ENCODE measurements around the gene MORC3.
"Not testable (repeated sequence)": the region's sequence is repeated elsewhere in the genome, so short reads cannot be mapped to it uniquely, and the experiment has no call there.

Gene MORC3

DNA sequence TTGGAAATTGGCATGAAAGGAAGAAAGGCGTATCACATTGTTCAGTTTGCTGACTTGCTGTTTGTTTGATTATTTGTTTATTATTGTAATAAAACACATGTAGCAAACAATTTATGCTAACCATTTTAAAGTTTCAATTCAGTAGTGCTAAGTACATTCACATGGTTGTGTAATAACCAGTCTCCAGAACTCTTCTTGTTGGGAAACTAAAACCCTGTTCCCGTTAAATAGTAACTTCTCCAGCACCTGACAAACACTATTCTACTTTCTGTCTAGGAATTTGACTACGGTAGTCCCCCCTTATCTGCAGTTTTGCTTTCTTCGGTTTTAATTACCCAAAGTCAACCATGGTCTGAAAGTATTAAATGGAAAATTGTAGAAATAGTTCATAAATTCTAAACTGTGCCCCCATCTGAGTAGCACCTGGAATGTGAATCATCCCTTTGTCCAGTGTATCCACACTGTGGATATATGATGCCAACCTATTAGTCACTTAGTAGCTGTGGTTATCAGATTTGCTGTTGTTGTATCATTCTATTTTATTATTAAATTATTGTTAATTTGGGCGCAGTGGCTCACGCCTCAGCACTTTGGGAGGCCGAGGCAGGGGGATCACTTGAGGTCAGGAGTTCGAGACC is 5.5 kb downstream of the MORC3 start:
- no peak for DNase-seq

DNA sequence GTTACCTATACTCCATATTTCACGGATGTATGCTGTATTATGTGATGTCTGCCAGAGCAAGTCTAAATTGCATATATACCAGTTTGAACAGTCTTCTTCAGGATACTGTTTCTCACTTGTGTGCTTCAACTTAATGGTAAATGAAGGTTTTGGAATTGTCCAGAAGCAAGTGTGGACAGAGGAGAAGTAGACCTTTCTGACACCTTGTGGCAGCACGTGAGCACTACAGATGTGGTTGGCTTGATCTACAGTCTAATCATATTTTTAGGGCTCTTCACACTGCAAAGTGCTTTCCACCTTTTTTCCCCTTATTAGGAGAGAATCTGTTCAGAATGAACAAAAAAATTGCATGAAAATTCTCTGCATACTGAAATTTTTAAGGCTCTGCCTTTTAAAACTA is 10.9 kb downstream of the MORC3 start:
- peak; percentile 78 for DNase-seq

DNA sequence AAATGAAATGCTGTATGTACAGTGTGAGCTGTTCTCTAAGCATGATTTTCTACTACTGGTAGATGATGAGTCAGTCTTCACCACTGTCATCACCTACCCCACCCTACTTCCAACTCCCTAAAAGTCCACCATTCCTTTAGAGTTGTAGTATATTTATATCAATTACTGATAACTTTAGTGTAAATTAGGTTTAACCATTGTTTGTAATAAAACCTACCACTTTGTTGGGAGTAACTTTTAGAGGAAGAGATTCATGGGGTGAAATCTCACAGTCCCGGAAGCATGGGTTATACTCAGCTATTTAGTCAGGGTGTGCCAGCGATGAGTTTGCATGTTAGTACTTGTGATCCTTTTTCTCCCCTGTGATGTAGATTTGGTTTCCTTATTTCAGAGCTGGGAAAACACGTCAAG is 17.1 kb downstream of the MORC3 start:
- no peak for DNase-seq

DNA sequence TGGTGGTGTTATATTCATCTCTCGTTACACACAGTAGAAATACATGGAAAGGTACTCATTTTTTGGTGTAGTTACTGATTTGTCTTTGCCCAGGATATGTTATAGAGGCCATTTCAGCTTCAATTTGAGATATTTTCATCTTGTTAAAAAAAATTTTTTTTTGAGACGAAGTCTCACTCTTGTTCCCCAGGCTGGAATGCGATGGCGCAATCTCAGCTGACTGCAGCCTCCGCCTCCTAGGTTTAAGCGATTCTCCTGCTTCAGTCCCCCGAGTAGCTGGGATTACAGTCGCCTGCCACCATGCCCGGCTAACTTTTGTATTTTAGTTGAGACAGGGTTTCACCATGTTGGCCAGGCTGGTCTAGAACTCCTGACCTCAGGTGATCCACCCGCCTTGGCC is 19.0 kb downstream of the MORC3 start:
- no peak for DNase-seq

DNA sequence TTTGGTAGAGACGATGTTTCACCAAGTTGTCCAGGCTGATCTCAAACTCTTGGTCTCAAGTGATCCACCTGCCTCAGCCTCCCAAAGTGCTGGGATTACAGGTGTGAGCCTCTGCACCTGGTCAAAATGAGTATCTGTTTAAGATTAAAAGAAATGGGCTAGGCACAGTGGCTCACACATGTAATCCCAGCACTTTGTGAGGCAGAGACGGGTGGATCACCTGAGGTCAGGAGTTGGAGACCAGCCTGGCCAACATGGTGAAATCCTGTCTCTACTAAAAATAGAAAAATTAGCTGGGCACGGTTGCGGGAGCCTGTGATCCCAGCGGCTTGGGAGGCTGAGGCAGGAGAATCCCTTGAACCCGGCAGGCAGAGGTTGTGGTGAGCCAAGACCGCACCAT is 22.6 kb downstream of the MORC3 start:
- not testable (repeated sequence) for DNase-seq

DNA sequence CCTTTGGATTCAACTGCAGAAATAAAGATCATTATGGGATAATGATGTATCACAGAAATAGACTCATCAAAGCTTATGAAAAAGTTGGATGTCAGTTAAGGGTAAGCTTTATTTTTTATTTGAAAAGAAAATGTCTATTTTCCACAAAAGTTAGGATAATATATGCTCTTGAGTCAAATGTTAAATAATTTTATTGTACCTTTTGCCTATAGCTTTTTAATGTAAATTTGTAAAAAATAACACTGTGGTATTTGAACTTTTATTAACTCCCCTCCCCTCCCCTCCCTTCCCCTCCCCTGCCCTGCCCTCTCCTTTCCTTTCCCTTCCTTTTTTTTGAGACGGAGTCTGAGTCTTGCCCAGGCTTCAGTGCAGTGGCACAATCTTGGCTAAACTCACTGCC is 24.9 kb downstream of the MORC3 start:
- no peak for DNase-seq

DNA sequence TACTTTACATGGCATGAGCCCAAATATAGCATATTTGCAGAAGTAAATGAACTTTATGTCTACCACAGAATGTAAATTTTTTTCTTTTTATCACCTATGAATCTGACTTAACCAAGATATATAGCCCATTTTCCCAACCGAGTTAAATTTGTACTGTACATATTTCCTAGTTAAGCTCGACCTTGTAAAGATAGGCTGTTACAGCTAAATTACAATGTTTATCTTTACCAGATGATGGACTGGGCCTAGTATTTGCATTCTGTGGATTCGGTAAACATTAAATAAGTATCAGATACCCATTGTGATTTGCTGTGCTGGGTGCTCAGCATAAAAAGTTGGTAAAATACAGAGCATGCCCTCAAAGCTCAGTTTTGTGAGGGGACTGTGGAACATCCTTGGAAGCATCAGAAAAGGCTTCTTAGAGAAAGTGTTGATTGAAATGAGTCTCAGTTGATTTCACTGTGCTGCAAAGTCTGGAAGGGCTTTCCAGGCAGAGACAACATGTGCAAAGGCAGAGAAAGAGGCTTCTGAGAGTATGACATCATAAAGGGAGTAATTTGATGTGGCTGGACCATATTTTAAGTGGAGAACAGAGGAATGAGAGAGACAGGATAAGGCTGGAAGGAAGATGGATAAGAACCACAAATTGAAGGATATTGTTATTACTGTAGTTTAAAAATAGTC is 27.4 kb downstream of the MORC3 start:
- DNase-seq = no peak

DNA sequence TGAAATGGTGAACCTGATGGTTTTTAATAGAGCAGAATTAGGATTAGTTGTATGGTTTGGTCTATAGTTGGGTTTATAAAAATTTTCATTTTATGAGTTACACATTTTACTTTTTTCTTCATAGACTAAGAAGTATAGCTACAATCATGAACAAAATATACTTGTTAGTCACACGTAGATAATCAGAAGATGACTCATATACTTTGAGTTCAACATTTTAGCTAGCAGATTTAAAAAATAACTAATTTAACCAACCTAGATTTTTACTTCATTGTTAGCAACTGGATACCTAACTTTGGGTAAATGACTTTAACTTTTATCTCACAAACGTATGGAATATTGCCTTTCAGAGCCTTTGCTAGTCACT is 27.9 kb downstream of the MORC3 start:
- DNase-seq = no peak

DNA sequence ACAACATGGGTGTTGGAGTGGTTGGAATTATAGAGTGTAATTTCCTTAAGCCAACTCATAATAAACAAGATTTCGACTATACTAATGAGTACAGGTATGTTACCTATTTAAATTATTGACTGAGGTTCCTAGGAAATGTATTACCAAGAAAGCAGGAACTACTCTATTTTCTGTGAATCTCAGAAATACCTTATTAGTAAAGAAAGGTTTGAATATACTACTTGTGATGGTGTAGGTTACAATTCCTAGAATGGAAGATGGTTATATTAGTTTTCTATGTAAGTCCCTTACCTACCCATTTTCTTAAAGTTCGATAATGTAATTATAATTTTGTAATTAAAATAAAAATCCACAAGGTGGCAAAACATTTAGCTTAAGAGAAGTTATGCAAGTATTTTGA is 29.3 kb downstream of the MORC3 start:
- no peak for DNase-seq

DNA sequence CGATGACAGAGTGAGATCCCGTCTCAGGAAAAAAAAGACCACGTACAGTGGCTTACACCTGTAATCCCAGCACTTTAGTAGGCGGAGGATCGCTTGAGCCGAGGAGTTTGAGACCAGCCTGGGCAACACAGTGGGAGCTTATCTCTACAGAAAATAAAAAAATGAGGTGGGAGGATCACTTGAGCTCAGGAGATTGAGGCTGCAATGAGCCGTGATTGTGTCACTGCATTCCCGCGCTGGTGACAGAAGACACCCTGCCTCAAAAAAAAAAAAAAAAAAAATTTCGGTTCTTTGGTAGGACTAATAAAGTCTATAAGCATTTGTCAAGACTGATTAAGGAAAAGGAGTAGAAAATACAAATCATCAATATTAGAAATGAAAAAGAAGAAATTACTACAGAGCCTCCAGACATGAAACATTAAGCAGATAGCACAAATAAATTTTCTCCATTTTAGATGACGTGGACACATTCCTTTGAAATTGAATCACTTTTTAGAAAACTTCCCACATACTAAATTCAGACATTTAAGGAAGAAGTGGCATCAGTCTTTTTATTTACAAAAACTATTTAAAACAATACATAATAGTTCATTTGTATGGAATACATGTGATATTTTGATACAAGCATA is 30.4 kb downstream of the MORC3 start:
- DNase-seq = no peak

DNA sequence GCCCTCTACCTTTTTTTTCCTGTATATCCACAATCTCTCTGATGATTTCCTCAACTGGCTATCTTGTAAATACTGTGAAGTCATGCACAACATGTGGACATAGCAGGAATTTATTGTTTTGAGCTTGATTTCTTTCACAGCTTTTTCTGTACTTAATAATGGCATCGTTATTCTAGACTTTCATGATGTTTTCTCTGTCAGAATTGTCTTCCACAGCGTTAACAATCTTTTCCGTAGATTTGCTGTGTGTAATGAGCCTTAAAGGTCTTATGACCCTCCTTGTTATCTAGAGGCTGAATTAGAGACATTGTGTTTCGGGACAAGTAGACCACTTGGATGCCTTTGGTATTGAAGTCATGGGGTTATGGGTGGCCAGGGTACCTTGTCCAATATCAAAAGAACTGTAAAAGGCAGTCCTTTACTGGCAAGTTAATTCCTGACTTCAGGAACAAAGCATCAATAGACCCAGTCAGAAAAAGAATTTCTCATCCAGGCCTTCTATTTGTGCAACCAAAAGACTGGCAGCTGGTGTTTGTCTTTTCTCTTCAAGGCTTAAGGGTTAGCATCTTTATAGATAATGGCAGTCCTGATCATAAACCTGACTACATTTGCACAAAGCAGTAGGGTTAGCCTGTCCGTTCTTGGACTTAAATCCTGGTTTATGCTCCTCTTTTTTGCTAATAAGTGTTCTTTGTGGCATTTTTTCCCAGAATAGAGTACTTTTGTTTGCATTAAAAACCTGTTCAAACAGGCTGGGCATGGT is 35.1 kb downstream of the MORC3 start:
- DNase-seq = no peak

DNA sequence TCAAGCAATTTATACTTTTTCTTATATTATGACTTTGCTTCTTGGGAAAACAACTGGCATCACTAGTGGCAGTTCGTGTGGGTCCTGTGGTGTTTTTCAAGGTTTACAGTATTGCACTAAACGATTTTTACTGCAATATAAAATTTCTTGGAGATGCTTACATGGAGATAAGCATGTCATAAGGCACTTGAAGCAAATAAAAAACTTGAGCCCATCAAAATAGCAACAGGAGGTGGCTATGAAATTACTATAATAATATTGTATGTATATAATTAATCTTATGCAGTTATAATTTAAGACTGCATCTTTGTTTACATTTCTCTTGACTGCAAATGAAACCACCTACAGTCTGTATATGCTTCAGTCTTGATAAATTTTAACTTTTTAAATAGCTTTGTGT is 35.9 kb downstream of the MORC3 start:
- no peak for DNase-seq

DNA sequence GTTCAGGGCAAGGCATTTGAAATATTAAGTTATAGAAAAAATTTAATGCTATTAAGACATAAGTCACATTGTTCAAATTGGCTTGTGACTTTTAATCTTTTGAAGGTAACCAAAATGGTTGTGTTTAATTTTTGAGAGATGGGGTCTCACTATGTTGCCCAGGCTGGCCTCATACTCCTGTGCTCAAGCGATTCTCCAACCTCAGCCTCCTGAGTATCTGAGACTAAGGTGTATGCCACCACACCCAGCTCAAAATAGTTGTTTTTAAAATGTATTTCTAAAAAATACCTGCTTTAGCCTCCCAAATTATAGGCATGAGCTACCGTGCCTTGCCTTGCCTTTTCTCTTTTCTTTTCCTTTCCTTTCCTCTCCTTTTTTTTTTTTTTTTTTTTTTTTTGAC is 39.2 kb downstream of the MORC3 start:
- no peak for DNase-seq

DNA sequence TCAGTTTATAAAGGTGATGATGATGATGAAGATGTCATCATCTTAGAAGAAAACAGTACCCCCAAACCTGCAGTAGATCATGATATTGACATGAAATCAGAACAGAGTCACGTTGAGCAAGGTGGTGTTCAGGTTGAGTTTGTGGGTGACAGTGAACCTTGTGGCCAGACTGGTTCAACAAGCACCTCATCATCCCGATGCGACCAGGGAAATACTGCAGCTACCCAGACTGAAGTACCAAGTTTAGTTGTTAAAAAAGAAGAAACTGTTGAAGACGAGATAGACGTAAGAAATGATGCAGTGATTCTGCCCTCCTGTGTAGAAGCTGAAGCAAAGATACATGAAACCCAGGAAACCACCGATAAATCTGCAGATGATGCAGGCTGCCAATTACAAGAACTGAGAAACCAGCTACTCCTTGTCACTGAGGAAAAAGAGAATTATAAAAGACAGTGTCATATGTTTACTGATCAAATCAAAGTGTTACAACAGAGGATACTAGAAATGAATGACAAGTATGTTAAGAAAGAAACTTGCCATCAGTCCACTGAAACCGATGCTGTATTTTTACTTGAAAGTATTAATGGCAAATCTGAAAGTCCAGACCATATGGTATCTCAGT is 49.2 kb downstream of the MORC3 start:
- no peak for DNase-seq

DNA sequence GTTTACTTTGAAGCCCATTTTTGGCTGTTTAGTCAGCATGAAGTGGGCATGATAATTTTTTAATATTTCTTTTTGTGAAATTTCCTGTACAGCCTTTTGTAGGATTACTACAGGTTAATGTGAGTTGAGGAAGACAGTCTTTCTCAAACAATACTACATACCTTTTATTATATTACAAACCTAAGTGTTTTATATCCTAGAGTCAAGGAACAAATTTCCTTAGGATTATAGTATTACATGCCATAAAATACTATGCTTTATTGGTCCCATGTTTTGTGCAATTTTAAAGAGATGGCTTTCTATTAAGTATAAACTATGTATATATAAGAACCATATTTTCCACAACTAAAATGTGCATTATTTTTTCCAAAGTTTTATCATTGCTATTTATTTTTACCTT is 56.0 kb downstream of the MORC3 start:
- DNase-seq = no peak

DNA sequence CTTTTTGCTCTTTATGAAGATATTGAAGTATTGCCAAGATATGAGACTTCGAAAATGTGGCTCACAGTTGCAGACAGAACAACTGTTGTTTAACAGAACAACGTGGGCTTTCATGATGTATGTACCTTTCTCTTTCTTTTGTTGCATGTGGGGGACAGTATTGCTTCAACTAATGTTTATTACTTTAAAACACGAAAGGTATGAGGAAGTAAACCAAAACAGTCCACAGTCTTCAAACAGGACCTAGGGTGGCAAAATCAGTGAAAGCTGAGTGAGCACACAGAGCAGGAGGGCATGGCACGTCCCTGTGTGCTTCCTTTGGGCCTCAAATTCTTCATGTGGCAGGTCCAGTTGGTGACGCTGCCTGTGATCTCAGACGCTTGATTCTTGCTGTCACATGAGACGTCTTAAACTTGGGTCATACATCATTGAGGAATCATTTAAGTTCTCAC is 57.4 kb downstream of the MORC3 start:
- DNase-seq = no peak

DNA sequence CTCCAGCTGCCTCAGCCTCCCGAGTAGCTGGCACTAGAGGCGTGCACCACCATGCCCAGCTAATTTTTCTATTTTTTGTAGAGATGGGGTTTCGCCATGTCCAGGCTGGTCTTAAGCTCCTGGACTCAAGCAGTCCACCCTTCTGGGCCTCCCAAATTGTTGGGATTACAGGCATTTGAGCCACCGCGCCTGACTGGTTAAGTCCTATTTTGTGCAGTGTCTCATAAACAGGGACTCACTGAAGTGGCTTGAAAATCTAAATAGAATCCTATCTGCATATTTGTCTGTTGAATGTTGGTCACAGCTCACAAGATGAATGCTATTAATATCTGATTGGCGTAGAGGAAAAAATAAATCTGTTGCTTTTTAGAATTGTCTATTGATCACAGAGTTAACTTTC is 59.3 kb downstream of the MORC3 start:
- DNase-seq = no peak

DNA sequence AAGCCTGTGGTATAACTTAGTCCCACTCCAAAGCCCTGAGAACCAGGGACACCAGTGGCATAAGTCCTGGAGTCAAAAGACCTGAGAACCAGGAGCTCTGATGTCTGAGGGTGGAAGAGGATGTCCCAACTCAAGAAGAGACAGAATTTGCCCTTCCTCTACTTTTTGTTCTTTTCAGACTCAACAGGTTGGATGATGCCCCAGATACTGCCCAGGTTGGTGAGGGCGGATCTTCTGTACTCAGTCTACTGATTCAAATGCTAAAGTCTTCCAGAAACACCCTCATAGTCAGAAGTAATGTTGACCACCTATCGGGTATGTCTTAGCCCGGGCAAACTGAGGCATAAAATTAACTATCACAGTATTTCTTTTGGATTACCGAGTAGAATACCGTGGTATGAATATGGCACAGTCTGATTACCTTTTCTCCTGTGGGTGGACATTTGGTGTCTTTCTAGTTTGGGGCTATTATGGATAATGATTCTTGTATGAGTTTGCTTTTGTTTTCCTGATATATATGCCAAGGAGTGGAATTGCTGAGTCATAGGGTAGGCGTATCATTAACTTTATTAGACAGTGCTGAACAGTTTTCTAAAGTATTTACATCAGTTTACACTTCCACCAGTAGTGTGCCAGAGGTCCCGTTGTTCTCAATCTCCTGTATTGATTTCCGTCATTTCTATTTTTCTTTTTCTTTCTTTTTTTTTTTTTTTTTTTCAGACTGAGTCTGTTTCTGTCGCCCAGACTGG is 62.0 kb downstream of the MORC3 start:
- no peak for DNase-seq

DNA sequence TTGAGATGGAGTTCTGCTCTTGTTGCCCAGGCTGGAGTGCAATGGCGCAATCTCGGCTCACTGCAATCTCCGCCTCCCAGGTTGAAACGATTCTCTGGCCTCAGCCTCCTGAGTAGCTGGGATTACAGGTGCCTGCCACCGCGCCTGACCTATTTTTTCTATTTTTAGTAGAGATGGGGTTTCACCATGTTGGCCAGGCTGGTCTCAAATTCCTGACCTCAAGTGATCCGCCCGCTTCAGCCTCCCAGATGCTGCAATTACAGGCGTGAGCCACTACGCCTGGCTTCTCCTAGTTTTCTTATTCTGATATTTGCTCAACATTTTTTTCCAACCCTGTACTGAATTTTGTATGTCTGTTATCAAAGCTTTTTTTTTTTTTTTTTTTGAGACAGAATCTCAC is 62.7 kb downstream of the MORC3 start:
- not testable (repeated sequence) for DNase-seq

DNA sequence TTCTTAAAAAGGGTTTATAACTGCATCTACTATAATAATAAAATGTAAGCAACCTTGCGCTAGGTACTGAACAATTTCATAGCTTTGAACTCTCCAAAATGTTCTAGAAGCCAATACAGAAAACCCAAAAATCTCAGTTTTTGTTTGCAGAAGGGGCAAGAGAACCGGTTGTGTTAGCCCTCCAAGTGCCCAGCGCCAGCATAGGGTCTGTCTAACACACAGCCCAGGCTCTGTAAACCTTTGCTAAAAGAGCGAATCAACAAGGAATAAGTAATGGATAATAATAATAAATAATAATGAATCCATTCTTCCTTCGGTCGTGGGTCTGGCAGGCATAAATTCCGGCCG is 64.9 kb downstream of the MORC3 start:
- DNase-seq = no peak

DNA sequence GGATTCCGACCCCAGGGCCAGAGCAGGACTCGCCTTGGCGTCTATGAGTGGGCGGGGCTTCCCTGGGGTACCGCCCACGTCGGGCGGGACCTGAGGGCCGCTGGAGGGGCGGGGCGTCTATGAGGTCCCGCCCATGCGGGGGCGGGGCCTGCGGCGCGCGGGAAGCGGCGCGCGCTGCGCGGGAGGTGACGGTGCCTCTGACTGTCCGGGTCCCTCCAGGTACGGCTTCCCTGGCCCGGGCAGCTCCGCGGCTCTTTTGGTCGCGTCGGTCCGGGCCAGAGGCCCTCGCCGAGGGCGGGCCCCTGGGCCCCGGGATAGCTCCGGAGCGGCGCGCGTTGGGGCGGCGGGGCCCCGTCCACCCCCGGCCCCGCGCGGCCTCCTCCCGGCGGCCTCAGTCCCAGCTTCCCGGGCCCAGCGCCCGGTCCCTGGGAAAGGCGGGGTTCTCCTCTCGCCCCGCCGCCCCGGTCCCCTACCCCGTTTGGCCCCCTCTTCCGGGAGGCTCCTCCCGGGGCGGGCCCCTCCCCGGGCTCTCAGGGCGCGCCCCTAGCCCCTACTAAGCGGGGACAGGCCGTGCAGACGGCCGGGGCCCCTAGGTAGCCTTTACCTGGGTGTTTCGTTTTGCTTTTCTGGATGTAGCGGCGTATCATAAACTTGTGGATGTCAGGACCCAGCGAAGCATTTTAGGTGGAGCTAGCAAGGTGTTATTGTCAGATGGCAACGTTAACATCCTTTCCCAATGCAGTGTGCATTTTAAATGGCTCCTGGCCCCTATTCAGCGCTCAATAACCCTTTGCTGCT is 65.4 kb downstream of the MORC3 start, which contains the start of gene CHAF1B:
CHAF1B (plus strand) TSS at position 160 of the 798 bp plus-strand sequence. CDS start 745 bp downstream, outside the sequence.
- DNase-seq = peak; percentile 78
